Fibroblast of villous mesenchyme (primary cell): ENCODE measurements around the gene GRM4. TPM values are rescaled to one million over a fixed set of nuclear protein-coding genes. Genes with fewer than 3 reads are reported as not detected.
A peak's percentile ranks its signal among the peaks of the same experiment; 100 is the strongest.
"Not testable (repeated sequence)": the region's sequence is repeated elsewhere in the genome, so short reads cannot be mapped to it uniquely, and the experiment has no call there.

Experiments
- DNase-seq: peaks from one replicate; pipeline ENCODE4 v3.0.0-alpha.2; 2010; ENCODE audit warnings: low read depth
- H3K4me3 ChIP-seq: 2 replicates; pipeline ENCODE4 v1.5.1; 2011; ENCODE audit warnings: low read depth, mild to moderate bottlenecking, low read length
- CTCF ChIP-seq: IDR thresholded peaks from 2 replicates; pipeline ENCODE4 v1.5.1; 2012; ENCODE audit warnings: low read depth, mild to moderate bottlenecking, low read length; ENCODE audit not compliant: insufficient read depth
- total RNA-seq: library from RNA; depleted of rRNA; stranded (reverse); fragments of >200 nt; gene quantifications from 2 replicates; pipeline ENCODE4 v1.2.3, GENCODE V29; 2012

Gene GRM4
- under 0.01 TPM in 2 replicates for total RNA-seq

- DNase-seq: no peak
Measured at GRCh38 chr6:34146021-34146782, at the start of gene GRM4. TSS of gene GRM4 (minus strand) at chr6:34146087. CDS start at chr6:34133496, 12,591 bp downstream.

DNA sequence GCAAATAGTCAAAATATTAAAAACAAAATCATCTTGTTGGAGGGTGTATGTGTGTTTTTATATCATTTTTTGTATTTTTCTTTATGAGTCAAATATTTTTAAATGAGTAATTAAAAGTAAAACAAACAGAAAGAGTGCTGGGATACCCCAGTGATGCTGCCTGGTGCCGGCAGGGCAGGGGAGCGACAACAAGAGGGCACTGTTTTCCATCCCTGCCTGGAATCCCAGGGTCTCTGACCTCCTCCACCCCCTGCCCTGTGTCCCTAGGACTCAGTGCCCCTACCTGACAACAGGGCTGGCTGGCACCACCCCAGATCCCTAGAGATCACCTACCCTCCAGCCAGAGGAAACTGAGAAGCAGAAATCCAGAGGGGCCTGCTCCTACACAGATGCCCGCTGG is 48.9 kb upstream of the GRM4 start:
- DNase-seq: no peak
- TF ChIP-seq CTCF: peak; percentile 3
- H3K4me3 ChIP-seq: no peak overlapping the region

More at GRCh38 chr6:34146021-34146782, at the start of gene GRM4:
- TF ChIP-seq CTCF: no peak
- H3K4me3 ChIP-seq: peak within 1 kb of the TSS; percentile 29

GRCh38 chr6:34190504-34191122 is 44.7 kb upstream of the GRM4 start:
- DNase-seq: no peak
- H3K4me3 ChIP-seq: no peak overlapping the region
- TF ChIP-seq CTCF: no peak

- no peak overlapping the region for H3K4me3 ChIP-seq
- no peak for DNase-seq
- TF ChIP-seq CTCF: no peak
Measured at GRCh38 chr6:34189806-34190503, 44.1 kb upstream of the GRM4 start.

DNA sequence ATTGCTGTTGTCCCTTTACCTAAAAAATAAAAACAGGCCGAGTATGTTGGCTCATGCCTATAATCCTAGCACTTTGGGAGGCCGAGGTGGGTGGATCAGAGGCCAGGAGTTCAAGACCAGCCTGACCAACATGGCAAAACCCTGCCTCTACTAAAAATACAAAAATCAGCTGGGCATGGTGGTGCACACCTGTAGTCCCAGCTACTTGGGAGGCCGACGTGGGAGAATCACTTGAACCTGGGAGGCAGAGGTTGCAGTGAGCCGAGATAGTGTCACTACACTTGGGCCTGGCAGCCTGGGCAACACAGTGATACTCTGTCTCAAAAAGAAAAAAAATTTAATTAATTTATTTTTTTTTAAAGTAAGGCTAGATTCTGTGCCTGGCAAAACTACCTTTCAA is 38.8 kb upstream of the GRM4 start:
- DNase-seq, H3K4me3 ChIP-seq: not testable (repeated sequence)

- DNase-seq: no peak
- TF ChIP-seq CTCF: no peak
- no peak overlapping the region for H3K4me3 ChIP-seq
Measured at GRCh38 chr6:34182751-34183531, 37.1 kb upstream of the GRM4 start.
